Upper lobe of right lung (tissue), 1 donor: ENCODE results near the gene JADE2. TPM values are rescaled to one million over a fixed set of nuclear protein-coding genes. Genes with fewer than 3 reads are reported as not detected.

Experiments used
- ATAC-seq: fragments of 200-7000 bp; cut with Tn5 transposase; one replicate; pipeline ENCODE4 v1.9.1; 2020; ENCODE audit warnings: mild to moderate bottlenecking, moderate library complexity
- DNase-seq: peaks from one replicate; pipeline ENCODE4 v3.0.0-alpha.2; 2020
- H3K27ac ChIP-seq: fragments of 200-600 bp; one replicate; pipeline ENCODE4 v1.8.0; 2022
- H3K27me3 ChIP-seq: fragments of 200-600 bp; one replicate; pipeline ENCODE4 v1.8.0; 2022; ENCODE audit warnings: mild to moderate bottlenecking
- H3K36me3 ChIP-seq: fragments of 200-600 bp; one replicate; pipeline ENCODE4 v1.8.0; 2022
- H3K4me1 ChIP-seq: fragments of 200-600 bp; one replicate; pipeline ENCODE4 v1.8.0; 2022
- H3K4me3 ChIP-seq: fragments of 200-600 bp; one replicate; pipeline ENCODE4 v1.8.0; 2022; ENCODE audit warnings: mild to moderate bottlenecking
- H3K9me3 ChIP-seq: fragments of 200-600 bp; one replicate; pipeline ENCODE4 v1.8.0; 2022
- intact Hi-C: fragments of 100-400 bp; cut with DNase I; formaldehyde crosslinking; loops from one replicate; pipeline ENCODE4 v1.11.0; 2022
- total RNA-seq: library from RNA; stranded (reverse); fragmentation: NEBNext Ultra II Directional; extraction: Animal tissue kit (Norgen Biotek cat#: 25700); gene quantifications from one replicate; pipeline ENCODE4 v1.2.1, GENCODE V29; 2021
- TF ChIP-seq, protein P1 (sequence below): fragments of 200-600 bp; IDR thresholded peaks from one replicate; pipeline ENCODE4 v1.8.0; 2022; ENCODE audit warnings: antibody characterized with exemption
- donor health status: DM: no; HTN: yes; CAD: no; lungs with severe emphysema.

Gene JADE2
- total RNA-seq, 1 donor from 2014 or later = 86.7 TPM

DNA sequence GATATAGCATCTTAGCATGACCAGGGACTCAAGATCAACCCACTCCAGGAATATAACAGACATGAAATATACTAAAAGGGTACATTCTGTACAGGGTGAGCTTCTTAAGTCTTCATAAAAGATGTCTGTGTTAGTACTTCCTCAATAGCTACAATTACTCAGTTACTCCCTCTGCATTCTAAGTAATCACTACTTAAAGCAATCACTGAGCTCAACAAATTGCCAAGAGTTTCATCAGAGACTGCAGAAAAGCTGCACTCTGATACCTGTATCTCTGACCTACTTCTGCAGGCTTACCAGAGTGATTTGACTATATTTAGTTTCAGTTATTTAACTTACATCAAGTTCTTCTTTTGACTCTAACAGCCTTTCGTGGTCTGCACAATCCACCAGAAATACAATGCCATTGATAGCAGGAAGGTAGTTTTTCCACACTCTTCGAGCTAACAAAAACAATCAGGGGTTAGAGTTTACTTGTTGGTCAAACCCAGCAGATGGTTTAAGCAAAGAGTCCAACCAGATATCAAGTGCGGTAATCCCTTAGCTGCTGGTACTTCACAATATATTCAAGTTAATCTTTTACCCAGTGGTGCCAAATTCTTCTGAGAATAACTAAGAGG is 83.9 kb downstream of the JADE2 start:
- Histone ChIP-seq H3K9me3 (no peaks in the 10 kb centered on the region), H3K27me3 (no peaks in the 10 kb centered on the region), H3K27ac (no peak overlapping the region), H3K36me3 (peaks cover 90% of the 10 kb centered on the region), H3K4me1 (no peaks in the 10 kb centered on the region), H3K4me3 (no peak overlapping the region)
- intact Hi-C loops = no loop called here
- TF ChIP-seq, protein P1, sequence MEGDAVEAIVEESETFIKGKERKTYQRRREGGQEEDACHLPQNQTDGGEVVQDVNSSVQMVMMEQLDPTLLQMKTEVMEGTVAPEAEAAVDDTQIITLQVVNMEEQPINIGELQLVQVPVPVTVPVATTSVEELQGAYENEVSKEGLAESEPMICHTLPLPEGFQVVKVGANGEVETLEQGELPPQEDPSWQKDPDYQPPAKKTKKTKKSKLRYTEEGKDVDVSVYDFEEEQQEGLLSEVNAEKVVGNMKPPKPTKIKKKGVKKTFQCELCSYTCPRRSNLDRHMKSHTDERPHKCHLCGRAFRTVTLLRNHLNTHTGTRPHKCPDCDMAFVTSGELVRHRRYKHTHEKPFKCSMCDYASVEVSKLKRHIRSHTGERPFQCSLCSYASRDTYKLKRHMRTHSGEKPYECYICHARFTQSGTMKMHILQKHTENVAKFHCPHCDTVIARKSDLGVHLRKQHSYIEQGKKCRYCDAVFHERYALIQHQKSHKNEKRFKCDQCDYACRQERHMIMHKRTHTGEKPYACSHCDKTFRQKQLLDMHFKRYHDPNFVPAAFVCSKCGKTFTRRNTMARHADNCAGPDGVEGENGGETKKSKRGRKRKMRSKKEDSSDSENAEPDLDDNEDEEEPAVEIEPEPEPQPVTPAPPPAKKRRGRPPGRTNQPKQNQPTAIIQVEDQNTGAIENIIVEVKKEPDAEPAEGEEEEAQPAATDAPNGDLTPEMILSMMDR = no peak
- ATAC-seq (no peak), DNase-seq (no peak)

DNA sequence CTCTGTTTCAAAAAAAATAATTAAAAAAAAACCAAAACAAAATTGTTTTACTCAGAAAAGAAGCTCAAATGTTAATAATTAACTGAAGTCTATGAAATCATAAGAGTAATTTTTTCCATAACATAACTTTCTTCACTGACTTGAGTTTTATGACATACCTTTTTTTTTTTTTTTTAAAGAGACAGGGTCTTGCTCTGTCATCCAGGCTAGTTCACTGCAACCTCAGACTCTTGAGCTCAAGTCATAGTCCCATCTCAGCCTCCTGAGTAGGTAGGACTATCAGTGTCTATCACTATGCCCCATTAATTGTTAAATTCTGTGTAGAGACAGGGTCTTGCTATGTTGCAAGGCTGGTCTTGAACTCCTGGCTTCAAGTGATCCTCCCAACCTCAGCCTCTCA is 85.3 kb downstream of the JADE2 start:
- no peaks in the 10 kb centered on the region for H3K9me3 ChIP-seq
- H3K27me3 ChIP-seq = no peaks in the 10 kb centered on the region
- no peaks in the 10 kb centered on the region for H3K4me1 ChIP-seq
- no peak for ATAC-seq
- H3K27ac ChIP-seq = no peak overlapping the region
- intact Hi-C loops = no loop called here
- TF ChIP-seq, protein P1 = no peak
- H3K4me3 ChIP-seq = no peak overlapping the region
- no peak for DNase-seq
- H3K36me3 ChIP-seq = peaks cover 87% of the 10 kb centered on the region

DNA sequence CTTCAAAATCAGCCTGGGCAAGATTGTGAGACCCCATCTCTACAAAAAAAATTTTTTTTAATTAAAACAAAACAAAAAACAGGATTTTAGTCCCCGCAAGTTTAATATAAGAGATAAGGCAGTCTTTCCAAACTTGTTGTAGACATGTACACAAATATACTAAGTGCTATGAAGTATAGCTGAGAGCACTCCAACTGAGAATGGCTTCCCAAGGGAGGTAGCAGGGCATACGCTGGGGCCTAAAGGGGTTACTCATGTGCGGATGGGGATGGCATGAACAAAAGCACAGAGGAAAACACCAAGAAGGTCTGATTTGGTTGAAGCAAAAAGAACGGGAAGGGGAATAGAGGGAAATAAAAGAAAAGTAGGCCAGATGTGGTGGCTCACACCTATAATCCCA is 86.0 kb downstream of the JADE2 start:
- TF ChIP-seq, protein P1 = no peak
- no peak for ATAC-seq
- no peak for DNase-seq
- Histone ChIP-seq H3K9me3 (no peaks in the 10 kb centered on the region), H3K4me1 (no peaks in the 10 kb centered on the region), H3K4me3 (no peak overlapping the region), H3K27ac (no peak overlapping the region), H3K27me3 (no peaks in the 10 kb centered on the region), H3K36me3 (peaks cover 87% of the 10 kb centered on the region)
- intact Hi-C loops = no loop called here

DNA sequence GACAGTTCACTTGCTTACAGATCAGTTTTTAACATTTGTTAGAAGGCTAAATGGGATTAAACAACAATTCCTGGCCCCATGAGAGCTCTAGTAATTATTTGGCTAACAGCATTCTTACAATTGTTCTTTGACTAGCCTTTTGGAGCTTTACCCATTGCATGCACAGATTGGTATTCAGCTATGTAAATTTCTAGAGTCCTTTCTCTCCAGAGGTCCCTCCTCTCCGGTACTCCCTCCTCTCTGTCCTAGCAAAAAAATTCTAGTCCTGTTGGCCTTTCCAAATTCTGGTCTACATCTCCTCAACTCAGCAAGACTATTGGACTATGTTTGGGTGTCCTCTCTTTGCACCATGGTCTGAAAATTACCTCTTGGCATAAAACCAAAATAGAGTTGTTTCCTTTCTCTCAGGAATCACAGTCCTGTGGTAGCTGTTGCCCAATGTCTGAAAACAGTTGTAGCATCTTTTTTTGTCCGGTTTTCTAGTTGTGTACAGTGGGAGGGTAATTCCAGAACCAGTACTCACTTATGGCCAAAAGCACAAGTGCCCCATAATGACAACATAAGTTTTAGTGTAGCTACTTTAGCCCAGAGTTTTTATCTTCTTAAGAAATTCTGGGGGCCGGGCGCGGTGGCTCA is 89.1 kb downstream of the JADE2 start:
- no peak for DNase-seq
- no peak overlapping the region for H3K4me3 ChIP-seq
- no peaks in the 10 kb centered on the region for H3K9me3 ChIP-seq
- intact Hi-C loops = no loop called here
- TF ChIP-seq, protein P1 = no peak
- peaks cover 87% of the 10 kb centered on the region for H3K36me3 ChIP-seq
- ATAC-seq = no peak
- H3K27me3 ChIP-seq = no peaks in the 10 kb centered on the region
- no peak overlapping the region for H3K27ac ChIP-seq
- H3K4me1 ChIP-seq = no peaks in the 10 kb centered on the region

DNA sequence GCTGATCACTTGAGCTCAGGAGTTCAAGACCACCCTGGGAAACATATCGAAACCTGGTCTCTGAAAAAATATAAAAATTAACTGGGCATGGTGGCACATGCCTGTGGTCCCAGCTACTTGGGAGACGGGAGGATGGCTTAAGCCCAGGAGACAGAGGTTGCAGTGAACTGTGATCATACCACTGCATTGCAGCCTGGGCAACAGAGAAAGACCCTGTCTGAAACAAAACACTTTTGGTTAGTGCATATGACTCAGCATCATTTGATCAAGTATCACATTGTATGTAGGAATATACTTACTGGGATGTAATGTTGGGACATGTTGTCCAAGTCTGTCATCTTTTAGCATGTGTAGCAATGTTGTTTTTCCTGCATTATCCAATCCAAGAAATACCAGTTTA is 95.2 kb downstream of the JADE2 start:
- no peak for DNase-seq

More for the DNA sequence above, 95.2 kb downstream of the JADE2 start:
- TF ChIP-seq, protein P1 = no peak
- H3K27ac ChIP-seq = no peak overlapping the region
- peaks cover 84% of the 10 kb centered on the region for H3K36me3 ChIP-seq
- no peaks in the 10 kb centered on the region for H3K27me3 ChIP-seq
- ATAC-seq = no peak
- no peaks in the 10 kb centered on the region for H3K9me3 ChIP-seq
- no peaks in the 10 kb centered on the region for H3K4me1 ChIP-seq
- intact Hi-C loops = no loop called here
- H3K4me3 ChIP-seq = no peak overlapping the region
